Tibial artery (tissue), 4 donors: ENCODE data around the gene SEMA3D.

Experiments
- DNase-seq, 2 donors: peaks; one replicate each; pipeline ENCODE4 v3.0.0-alpha.2; 2019
- H3K27ac ChIP-seq, 2 donors: fragments of 200-600 bp; sonication (generic) in 1 of 2; 1 replicate in 1 of 2; 2 replicates in 1 of 2; pipeline ENCODE4 v1.5.1; 2018 to 2019; ENCODE audit warnings: mild to moderate bottlenecking in 1 of 2
- H3K27me3 ChIP-seq, 2 donors: fragments of 200-600 bp; sonication (generic) in 1 of 2; one replicate each; pipeline versions ENCODE4 v1.5.1 to v1.6.0; 2016 to 2019
- H3K36me3 ChIP-seq, 3 donors: fragments of 200-600 bp; sonication (generic) in 2 of 3; one replicate each; pipeline ENCODE4 v1.5.1; 2016 to 2019; ENCODE audit warnings: mild to moderate bottlenecking in 2 of 3
- H3K4me1 ChIP-seq, 4 donors: fragments of 200-600 bp; sonication (generic) in 2 of 4; 1 replicate in 3 of 4; 2 replicates in 1 of 4; pipeline ENCODE4 v1.5.1; 2016 to 2019
- H3K4me3 ChIP-seq, 2 donors: fragments of 200-600 bp; sonication (generic) in 1 of 2; 1 replicate in 1 of 2; 2 replicates in 1 of 2; pipeline ENCODE4 v1.5.1; 2018 to 2019; ENCODE audit warnings: mild to moderate bottlenecking in 2 of 2
- H3K9me3 ChIP-seq, 3 donors: fragments of 200-600 bp; sonication (generic) in 1 of 3; one replicate each; pipeline ENCODE4 v1.5.1; 2016 to 2019
- intact Hi-C: fragments of 100-400 bp; cut with DNase I; formaldehyde crosslinking; loops from one replicate; pipeline ENCODE4 v1.15.0; 2023; ENCODE audit warnings: low total_unique reads
- TF ChIP-seq, protein P1 (sequence below), 2 experiments: fragments of 200-600 bp in 1 of 2; fragments of 450-650 bp in 1 of 2; IDR thresholded peaks; one replicate each; pipeline ENCODE4 v1.5.1; 2017 to 2019; ENCODE audit warnings: antibody characterized with exemption in 2 of 2, mild to moderate bottlenecking in 1 of 2, moderate library complexity in 1 of 2

Gene SEMA3D

DNA sequence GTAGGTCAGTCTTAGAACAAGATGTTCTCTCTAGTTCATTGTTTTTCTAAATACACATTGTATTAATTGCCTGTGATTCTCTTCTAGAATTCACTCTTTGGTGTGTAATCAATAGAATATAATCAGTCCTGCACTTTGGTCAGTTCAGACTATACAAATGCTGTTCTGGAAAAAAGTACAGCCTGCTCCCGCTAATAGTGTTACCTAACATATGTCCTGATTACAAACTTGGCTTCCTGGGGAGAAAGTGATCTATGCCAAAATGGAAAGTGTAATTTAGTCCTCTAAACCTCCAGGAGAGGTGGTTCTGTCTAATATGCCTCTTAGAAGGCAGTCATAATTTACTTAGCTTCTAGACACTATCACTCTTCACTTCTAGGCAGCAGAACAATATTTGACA, 215.5 kb downstream of the SEMA3D start:
- TF ChIP-seq, protein P1, sequence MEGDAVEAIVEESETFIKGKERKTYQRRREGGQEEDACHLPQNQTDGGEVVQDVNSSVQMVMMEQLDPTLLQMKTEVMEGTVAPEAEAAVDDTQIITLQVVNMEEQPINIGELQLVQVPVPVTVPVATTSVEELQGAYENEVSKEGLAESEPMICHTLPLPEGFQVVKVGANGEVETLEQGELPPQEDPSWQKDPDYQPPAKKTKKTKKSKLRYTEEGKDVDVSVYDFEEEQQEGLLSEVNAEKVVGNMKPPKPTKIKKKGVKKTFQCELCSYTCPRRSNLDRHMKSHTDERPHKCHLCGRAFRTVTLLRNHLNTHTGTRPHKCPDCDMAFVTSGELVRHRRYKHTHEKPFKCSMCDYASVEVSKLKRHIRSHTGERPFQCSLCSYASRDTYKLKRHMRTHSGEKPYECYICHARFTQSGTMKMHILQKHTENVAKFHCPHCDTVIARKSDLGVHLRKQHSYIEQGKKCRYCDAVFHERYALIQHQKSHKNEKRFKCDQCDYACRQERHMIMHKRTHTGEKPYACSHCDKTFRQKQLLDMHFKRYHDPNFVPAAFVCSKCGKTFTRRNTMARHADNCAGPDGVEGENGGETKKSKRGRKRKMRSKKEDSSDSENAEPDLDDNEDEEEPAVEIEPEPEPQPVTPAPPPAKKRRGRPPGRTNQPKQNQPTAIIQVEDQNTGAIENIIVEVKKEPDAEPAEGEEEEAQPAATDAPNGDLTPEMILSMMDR (IDR thresholded peaks at IDR 0.05), result no peak
- H3K27me3 ChIP-seq, result no peaks in the 10 kb centered on the region
- no peaks in the 10 kb centered on the region for H3K9me3 ChIP-seq
- H3K27ac ChIP-seq, result no peak overlapping the region
- no peak for DNase-seq
- no peaks in the 10 kb centered on the region for H3K4me1 ChIP-seq
- intact Hi-C loops, result no loop called here
- no peak overlapping the region for H3K4me3 ChIP-seq
- no peaks in the 10 kb centered on the region for H3K36me3 ChIP-seq

DNA sequence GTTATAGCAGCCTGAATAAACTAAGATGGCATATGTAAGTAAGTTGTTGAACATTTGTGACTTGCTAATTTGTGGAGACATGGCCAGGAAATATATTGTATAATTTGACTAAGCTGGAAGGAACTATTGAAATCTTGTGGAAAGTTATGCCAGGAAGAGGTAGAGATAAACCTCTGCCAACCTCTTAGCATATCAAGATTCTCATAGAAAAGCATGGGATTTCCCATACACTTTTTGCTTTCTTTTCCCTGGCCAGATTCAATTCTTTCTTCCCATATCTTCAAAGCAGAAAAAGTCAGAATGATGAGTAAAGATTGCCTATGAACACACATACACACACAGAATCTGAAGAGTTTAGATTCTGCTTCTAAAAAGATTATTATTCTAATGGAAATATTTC, 216.2 kb downstream of the SEMA3D start:
- no peaks in the 10 kb centered on the region for H3K4me1 ChIP-seq
- TF ChIP-seq, protein P1 (IDR thresholded peaks at IDR 0.05), result no peak
- H3K27me3 ChIP-seq, result no peaks in the 10 kb centered on the region
- no peaks in the 10 kb centered on the region for H3K36me3 ChIP-seq
- intact Hi-C loops, result no loop called here
- H3K4me3 ChIP-seq, result no peak overlapping the region
- DNase-seq, result no peak
- no peaks in the 10 kb centered on the region for H3K9me3 ChIP-seq
- no peak overlapping the region for H3K27ac ChIP-seq

DNA sequence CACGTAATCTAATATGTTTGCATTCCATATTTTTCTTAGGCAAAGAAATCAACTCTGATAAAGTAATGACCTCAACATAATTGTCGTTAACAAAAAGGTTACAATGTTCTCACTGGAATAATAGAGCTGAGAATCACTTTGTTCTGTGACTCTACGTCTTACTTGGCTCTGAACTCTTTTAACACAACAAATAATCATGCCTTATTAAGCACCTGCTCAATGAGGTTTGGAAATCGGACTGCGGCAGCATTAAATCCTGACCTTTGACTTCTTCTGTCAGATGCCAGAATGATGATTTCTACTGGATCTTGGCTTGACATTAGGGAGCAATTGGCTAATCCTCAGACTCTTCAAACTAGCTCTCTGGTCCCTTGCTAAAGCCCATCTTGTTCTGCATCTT, 233.6 kb downstream of the SEMA3D start:
- H3K27ac ChIP-seq, result no peak overlapping the region
- DNase-seq, result no peak
- H3K27me3 ChIP-seq, result no peaks in the 10 kb centered on the region
- intact Hi-C loops, result no loop called here
- H3K4me3 ChIP-seq, result no peak overlapping the region
- H3K4me1 ChIP-seq, result no peaks in the 10 kb centered on the region
- TF ChIP-seq, protein P1 (IDR thresholded peaks at IDR 0.05), result no peak
- no peaks in the 10 kb centered on the region for H3K36me3 ChIP-seq
- no peaks in the 10 kb centered on the region for H3K9me3 ChIP-seq

DNA sequence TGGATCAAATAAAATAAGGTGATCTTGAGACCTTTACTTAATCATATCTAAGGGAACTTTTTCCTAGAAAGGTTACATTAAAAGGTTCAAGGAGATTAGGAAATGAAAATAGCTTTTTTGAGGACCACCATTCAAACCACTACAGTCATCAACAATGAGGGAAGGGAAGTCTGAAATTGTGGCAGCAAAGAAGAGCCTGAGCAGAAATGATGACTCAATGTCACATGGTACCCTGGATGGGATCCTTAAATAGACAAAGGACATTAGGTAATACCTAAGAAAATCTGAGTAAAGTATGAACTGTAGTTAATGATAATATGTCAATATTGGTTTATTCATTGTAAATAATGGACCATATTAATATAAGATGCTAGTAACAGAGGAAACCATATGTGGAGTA, 236.0 kb downstream of the SEMA3D start:
- intact Hi-C loops, result no loop called here
- Histone ChIP-seq H3K36me3 (no peaks in the 10 kb centered on the region), H3K4me1 (no peaks in the 10 kb centered on the region), H3K27ac (no peak overlapping the region), H3K9me3 (no peaks in the 10 kb centered on the region), H3K4me3 (no peak overlapping the region), H3K27me3 (no peaks in the 10 kb centered on the region)
- TF ChIP-seq, protein P1 (IDR thresholded peaks at IDR 0.05), result no peak
- no peak for DNase-seq

DNA sequence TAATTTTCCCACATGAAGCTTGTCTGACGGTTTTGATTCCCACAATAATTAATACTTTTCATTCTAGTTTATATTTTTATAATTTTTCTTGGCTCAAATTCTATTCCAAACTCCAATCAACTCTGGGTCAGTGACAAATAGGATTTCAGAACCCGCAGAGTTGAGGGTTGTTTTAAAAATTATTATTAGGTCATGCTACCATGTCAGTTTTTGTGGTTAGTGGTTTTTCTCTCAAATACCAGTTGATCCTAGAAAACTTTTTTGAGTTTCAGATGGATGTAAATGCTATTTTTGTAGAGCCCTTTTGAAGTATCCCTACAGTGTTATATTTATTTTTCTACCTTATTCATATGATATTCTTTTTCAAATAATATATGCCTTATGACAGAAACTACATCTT, 237.4 kb downstream of the SEMA3D start:
- no peaks in the 10 kb centered on the region for H3K4me1 ChIP-seq
- no peak for DNase-seq
- no peaks in the 10 kb centered on the region for H3K9me3 ChIP-seq
- no peak overlapping the region for H3K4me3 ChIP-seq
- intact Hi-C loops, result no loop called here
- no peak overlapping the region for H3K27ac ChIP-seq
- TF ChIP-seq, protein P1 (IDR thresholded peaks at IDR 0.05), result no peak
- H3K36me3 ChIP-seq, result no peaks in the 10 kb centered on the region
- H3K27me3 ChIP-seq, result no peaks in the 10 kb centered on the region

DNA sequence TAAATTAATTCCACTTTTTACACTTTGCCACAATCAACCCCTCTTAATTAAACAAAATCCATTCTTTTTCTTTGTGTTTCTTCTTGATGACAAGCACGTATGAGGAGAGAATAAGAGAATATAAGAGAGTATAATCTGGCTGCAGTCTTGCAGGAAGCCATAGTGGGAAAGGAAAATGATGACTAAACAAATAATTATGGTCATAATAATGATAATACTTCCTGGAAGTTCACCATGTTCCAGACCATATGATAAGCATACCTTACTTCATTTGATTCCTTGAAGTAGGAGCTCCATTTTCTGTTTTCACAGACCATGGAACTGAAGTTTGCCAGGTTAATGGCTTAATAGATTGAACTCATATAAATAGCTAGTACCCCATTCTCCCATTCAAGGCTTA, 237.8 kb downstream of the SEMA3D start:
- DNase-seq, result no peak
- Histone ChIP-seq H3K4me1 (no peaks in the 10 kb centered on the region), H3K9me3 (no peaks in the 10 kb centered on the region), H3K27me3 (no peaks in the 10 kb centered on the region), H3K4me3 (no peak overlapping the region), H3K36me3 (no peaks in the 10 kb centered on the region), H3K27ac (no peak overlapping the region)
- intact Hi-C loops, result no loop called here
- TF ChIP-seq, protein P1 (IDR thresholded peaks at IDR 0.05), result no peak
